ENCODE measurements around the gene TNPO2. TPM values are rescaled to one million over a fixed set of nuclear protein-coding genes. Genes with fewer than 3 reads are reported as not detected.
A peak's percentile ranks its signal among the peaks of the same experiment; 100 is the strongest.

TNPO2 gene
- total and polyA plus RNA-seq, 2 of the 13 experiments (the other 11 are each of a cell fraction or from before 2014, with no cell fraction given), result 31.7 to 61.0 TPM

DNA sequence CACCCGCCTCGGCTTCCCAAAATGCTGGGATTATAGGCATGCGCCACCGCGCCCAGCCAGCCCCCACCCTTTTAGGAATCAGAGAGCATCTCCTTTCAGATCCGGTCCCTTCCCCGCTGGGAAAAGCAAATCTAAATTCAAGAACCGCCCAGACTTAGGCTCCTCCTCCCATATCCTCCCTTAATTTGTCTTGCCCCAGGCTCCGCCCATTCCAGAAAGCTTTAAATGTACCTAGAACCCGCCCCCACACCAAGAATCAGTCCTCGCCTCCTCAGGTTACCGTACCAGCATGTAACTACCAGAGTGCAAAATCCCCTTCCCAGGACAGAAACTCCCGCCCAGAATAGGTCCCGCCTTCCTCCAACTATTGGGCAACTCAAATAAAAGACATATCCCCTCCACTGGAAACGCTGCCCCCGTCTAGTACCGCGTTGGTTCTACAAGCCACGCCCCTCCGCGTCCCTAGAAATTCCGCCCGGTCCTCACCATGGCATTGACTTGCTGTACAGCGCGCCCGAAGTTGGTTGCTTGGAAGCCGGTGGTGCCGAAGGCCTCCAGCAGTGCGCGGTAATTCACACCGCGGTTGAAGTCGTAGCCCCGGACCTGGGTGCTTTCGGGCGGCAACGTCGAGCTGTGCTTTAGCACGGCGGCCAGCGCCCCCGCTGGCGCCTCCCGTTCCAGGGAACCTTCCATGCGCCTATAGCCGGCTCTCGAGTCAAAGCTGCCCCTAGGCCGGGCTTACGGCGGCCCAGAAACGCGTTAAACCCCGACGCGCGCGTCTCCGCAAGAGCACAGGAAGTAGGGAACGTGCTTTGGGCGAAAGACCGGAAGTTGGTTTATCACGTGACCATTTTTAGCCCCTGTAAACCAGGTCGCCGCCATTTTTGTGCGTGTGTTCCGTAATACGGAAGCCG is 42.4 kb downstream of the TNPO2 start, which contains the start of gene DHPS (continued):
- TF ChIP-seq ZNF331 (CRISPR knock-in tag; IDR thresholded peaks at IDR 0.05), result peak; percentile 36
- TF ChIP-seq ZNF768 (CRISPR knock-in tag; IDR thresholded peaks at IDR 0.05), result peak; percentile 67; the same call in 1 of the 2 replicates
- TF ChIP-seq TMF1 (CRISPR knock-in tag; IDR thresholded peaks at IDR 0.05; ENCODE audit: low read depth), result peak; percentile 72; the same call in 1 of the 2 replicates
- TF ChIP-seq ZSCAN29 (CRISPR knock-in tag; conservative IDR thresholded peaks at IDR 0.05), result peak; percentile 49; the same call in 1 of the 2 replicates
- 0 out of 2 replicates have a peak, but pooled peaks have one; percentile 39 for TF ChIP-seq KLF12 (CRISPR knock-in tag; IDR thresholded peaks at IDR 0.05; ENCODE audit: borderline replicate concordance)
- peak; percentile 84; the same call in 1 of the 2 replicates for TF ChIP-seq ZNF136 (CRISPR knock-in tag; IDR thresholded peaks at IDR 0.05; ENCODE audit: low read depth)
- TF ChIP-seq, protein P1, sequence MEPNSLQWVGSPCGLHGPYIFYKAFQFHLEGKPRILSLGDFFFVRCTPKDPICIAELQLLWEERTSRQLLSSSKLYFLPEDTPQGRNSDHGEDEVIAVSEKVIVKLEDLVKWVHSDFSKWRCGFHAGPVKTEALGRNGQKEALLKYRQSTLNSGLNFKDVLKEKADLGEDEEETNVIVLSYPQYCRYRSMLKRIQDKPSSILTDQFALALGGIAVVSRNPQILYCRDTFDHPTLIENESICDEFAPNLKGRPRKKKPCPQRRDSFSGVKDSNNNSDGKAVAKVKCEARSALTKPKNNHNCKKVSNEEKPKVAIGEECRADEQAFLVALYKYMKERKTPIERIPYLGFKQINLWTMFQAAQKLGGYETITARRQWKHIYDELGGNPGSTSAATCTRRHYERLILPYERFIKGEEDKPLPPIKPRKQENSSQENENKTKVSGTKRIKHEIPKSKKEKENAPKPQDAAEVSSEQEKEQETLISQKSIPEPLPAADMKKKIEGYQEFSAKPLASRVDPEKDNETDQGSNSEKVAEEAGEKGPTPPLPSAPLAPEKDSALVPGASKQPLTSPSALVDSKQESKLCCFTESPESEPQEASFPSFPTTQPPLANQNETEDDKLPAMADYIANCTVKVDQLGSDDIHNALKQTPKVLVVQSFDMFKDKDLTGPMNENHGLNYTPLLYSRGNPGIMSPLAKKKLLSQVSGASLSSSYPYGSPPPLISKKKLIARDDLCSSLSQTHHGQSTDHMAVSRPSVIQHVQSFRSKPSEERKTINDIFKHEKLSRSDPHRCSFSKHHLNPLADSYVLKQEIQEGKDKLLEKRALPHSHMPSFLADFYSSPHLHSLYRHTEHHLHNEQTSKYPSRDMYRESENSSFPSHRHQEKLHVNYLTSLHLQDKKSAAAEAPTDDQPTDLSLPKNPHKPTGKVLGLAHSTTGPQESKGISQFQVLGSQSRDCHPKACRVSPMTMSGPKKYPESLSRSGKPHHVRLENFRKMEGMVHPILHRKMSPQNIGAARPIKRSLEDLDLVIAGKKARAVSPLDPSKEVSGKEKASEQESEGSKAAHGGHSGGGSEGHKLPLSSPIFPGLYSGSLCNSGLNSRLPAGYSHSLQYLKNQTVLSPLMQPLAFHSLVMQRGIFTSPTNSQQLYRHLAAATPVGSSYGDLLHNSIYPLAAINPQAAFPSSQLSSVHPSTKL (CRISPR knock-in tag; IDR thresholded peaks at IDR 0.05), result no peak; the same call in 1 of the 2 replicates
- TF ChIP-seq CEBPB (IDR thresholded peaks at IDR 0.05; ENCODE audit: borderline replicate concordance, low read depth, low read length), result peak; percentile 94
- TF ChIP-seq, protein P2, sequence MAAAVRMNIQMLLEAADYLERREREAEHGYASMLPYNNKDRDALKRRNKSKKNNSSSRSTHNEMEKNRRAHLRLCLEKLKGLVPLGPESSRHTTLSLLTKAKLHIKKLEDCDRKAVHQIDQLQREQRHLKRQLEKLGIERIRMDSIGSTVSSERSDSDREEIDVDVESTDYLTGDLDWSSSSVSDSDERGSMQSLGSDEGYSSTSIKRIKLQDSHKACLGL (CRISPR knock-in tag; IDR thresholded peaks at IDR 0.05), result peak; percentile 77
- peak; percentile 40; the same call in 1 of the 2 replicates for TF ChIP-seq MAZ (IDR thresholded peaks at IDR 0.05; ENCODE audit: borderline replicate concordance, low read depth, low read length)
- TF ChIP-seq MAZ (CRISPR knock-in tag; IDR thresholded peaks at IDR 0.05; ENCODE audit: low read depth), result peak; percentile 20; the same call in 1 of the 2 replicates
- TF ChIP-seq RBM22 (optimal IDR thresholded peaks at IDR 0.05; ENCODE audit: low read length), result no peak
- peak; percentile 79 for TF ChIP-seq GABPA (IDR thresholded peaks at IDR 0.05; ENCODE audit: low read depth, low read length)
- peak; percentile 95 for TF ChIP-seq GABPA (CRISPR knock-in tag; IDR thresholded peaks at IDR 0.05; ENCODE audit: low read depth)
- TF ChIP-seq ARNTL (CRISPR knock-in tag; IDR thresholded peaks at IDR 0.05), result no peak
- peak; percentile 47 for TF ChIP-seq IRF2 (CRISPR knock-in tag; IDR thresholded peaks at IDR 0.05)
- TF ChIP-seq RBFOX2 (IDR thresholded peaks at IDR 0.05; ENCODE audit: low read depth, low read length), result peak; percentile 92
- peak; percentile 15; the same call in 1 of the 2 replicates for TF ChIP-seq NR2F6 (IDR thresholded peaks at IDR 0.05)
- TF ChIP-seq NR2F6 (CRISPR knock-in tag; IDR thresholded peaks at IDR 0.05), result 0 out of 2 replicates have a peak, but pooled peaks have one; percentile 11
- TF ChIP-seq, protein P3, sequence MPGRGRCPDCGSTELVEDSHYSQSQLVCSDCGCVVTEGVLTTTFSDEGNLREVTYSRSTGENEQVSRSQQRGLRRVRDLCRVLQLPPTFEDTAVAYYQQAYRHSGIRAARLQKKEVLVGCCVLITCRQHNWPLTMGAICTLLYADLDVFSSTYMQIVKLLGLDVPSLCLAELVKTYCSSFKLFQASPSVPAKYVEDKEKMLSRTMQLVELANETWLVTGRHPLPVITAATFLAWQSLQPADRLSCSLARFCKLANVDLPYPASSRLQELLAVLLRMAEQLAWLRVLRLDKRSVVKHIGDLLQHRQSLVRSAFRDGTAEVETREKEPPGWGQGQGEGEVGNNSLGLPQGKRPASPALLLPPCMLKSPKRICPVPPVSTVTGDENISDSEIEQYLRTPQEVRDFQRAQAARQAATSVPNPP (CRISPR knock-in tag; IDR thresholded peaks at IDR 0.05), result 0 out of 2 replicates have a peak, but pooled peaks have one; percentile 59
- peak; percentile 81 for TF ChIP-seq ZNF546 (CRISPR knock-in tag; conservative IDR thresholded peaks at IDR 0.05)
- TF ChIP-seq FOXC1 (CRISPR knock-in tag; IDR thresholded peaks at IDR 0.05; ENCODE audit: borderline replicate concordance), result peak; percentile 69; the same call in 1 of the 2 replicates
- peak; percentile 55; the same call in 1 of the 2 replicates for TF ChIP-seq ZNF777 (CRISPR knock-in tag; IDR thresholded peaks at IDR 0.05)
- peak; percentile 83 for TF ChIP-seq TAF1 (CRISPR knock-in tag; IDR thresholded peaks at IDR 0.05)
- TF ChIP-seq ZNF256 (CRISPR knock-in tag; conservative IDR thresholded peaks at IDR 0.05), result no peak
- TF ChIP-seq KDM5A (IDR thresholded peaks at IDR 0.05; ENCODE audit: borderline replicate concordance, low read length), result peak; percentile 92; the same call in 1 of the 2 replicates
